ENCODE results near the gene PRKCH.
"Not testable (repeated sequence)": the region's sequence is repeated elsewhere in the genome, so short reads cannot be mapped to it uniquely, and the experiment has no call there.

Gene PRKCH

GRCh38 chr14:61308198-61308597 is 13.2 kb upstream of the PRKCH start:
- DNase-seq (ENCODE audit: low spot score), result no peak

- DNase-seq (ENCODE audit: low spot score), result not testable (repeated sequence)
Measured at GRCh38 chr14:61308701-61309100, 12.7 kb upstream of the PRKCH start.

GRCh38 chr14:61315313-61315712 is 6.1 kb upstream of the PRKCH start:
- DNase-seq (ENCODE audit: low spot score), result no peak

- DNase-seq (ENCODE audit: low spot score), result no peak
Measured at GRCh38 chr14:61319086-61319485, 2.3 kb upstream of the PRKCH start.

- no peak for DNase-seq (ENCODE audit: low spot score)
Measured at GRCh38 chr14:61319706-61320105, 1.7 kb upstream of the PRKCH start.

- not testable (repeated sequence) for DNase-seq (ENCODE audit: low spot score)
Measured at GRCh38 chr14:61320170-61320569, 1.2 kb upstream of the PRKCH start.

- no peak for DNase-seq (ENCODE audit: low spot score)
Measured at GRCh38 chr14:61320806-61321384, 484 bp upstream of the PRKCH start.

GRCh38 chr14:61322011-61322798 is 826 bp downstream of the PRKCH start:
- no peak for DNase-seq (ENCODE audit: low spot score)

GRCh38 chr14:61322799-61323290 is 1.5 kb downstream of the PRKCH start:
- no peak for DNase-seq (ENCODE audit: low spot score)

- no peak for DNase-seq (ENCODE audit: low spot score)
Measured at GRCh38 chr14:61323970-61324369, 2.6 kb downstream of the PRKCH start.

- DNase-seq (ENCODE audit: low spot score), result no peak
Measured at GRCh38 chr14:61325166-61325565, 3.8 kb downstream of the PRKCH start.

GRCh38 chr14:61326146-61326545 is 4.8 kb downstream of the PRKCH start:
- no peak for DNase-seq (ENCODE audit: low spot score)

- DNase-seq (ENCODE audit: low spot score), result no peak
Measured at GRCh38 chr14:61326847-61327246, 5.5 kb downstream of the PRKCH start.

- DNase-seq (ENCODE audit: low spot score), result no peak
Measured at GRCh38 chr14:61328626-61329262, 7.4 kb downstream of the PRKCH start.

GRCh38 chr14:61329478-61330051 is 8.2 kb downstream of the PRKCH start:
- no peak for DNase-seq (ENCODE audit: low spot score)

GRCh38 chr14:61330511-61330910 is 9.1 kb downstream of the PRKCH start:
- no peak for DNase-seq (ENCODE audit: low spot score)

- no peak for DNase-seq (ENCODE audit: low spot score)
Measured at GRCh38 chr14:61331992-61332657, 10.7 kb downstream of the PRKCH start.

- no peak for DNase-seq (ENCODE audit: low spot score)
Measured at GRCh38 chr14:61332658-61333029, 11.3 kb downstream of the PRKCH start.

- DNase-seq (ENCODE audit: low spot score), result no peak
Measured at GRCh38 chr14:61333087-61333486, 11.7 kb downstream of the PRKCH start.

GRCh38 chr14:61334197-61334701 is 12.9 kb downstream of the PRKCH start:
- no peak for DNase-seq (ENCODE audit: low spot score)

- DNase-seq (ENCODE audit: low spot score), result no peak
Measured at GRCh38 chr14:61335049-61335448, 13.7 kb downstream of the PRKCH start.

- no peak for DNase-seq (ENCODE audit: low spot score)
Measured at GRCh38 chr14:61335671-61336275, 14.4 kb downstream of the PRKCH start.

Measured in AG08395 (cell line).